ENCODE measurements around the gene LIPG. TPM values are rescaled to one million over a fixed set of nuclear protein-coding genes. Genes with fewer than 3 reads are reported as not detected.

LIPG gene
- total and polyA plus RNA-seq, 9 of the 15 experiments (the other 6 are each of a cell fraction or from before 2014, with no cell fraction given), result 0.76 to 1.8 (median 1.3) TPM

GRCh38 chr18:49561289-49562193 lies at the start of gene LIPG (continued):
- 0 out of 2 replicates have a peak, but pooled peaks have one; percentile 5 for TF ChIP-seq REST (IDR thresholded peaks at IDR 0.05; ENCODE audit: borderline replicate concordance)
- TF ChIP-seq REST (CRISPR knock-in tag; IDR thresholded peaks at IDR 0.05; ENCODE audit: low read depth), result no peak
- peak; percentile 39; the same call in 1 of the 2 replicates for TF ChIP-seq USF2 (CRISPR knock-in tag; IDR thresholded peaks at IDR 0.05)
- TF ChIP-seq CBX3 (IDR thresholded peaks at IDR 0.05; ENCODE audit: borderline replicate concordance in 1 of 2, low read length in 2 of 2), result no peak
- no peak for TF ChIP-seq ARID4B (CRISPR knock-in tag; IDR thresholded peaks at IDR 0.05)
- TF ChIP-seq RFX5 (IDR thresholded peaks at IDR 0.05; ENCODE audit: low read depth, low read length), result no peak

Data from K562 (cell line).